OCI-LY1 (cell line): ENCODE data around the gene FRG2.
"Not testable (repeated sequence)": the region's sequence is repeated elsewhere in the genome, so short reads cannot be mapped to it uniquely, and the experiment has no call there.

Experiments used
- CTCF ChIP-seq: fragments of 200-600 bp; sonication (generic), shearing (Covaris generic); IDR thresholded peaks from 2 replicates; pipeline ENCODE4 v1.5.1; 2017; ENCODE audit warnings: mild to moderate bottlenecking, antibody characterized with exemption, low read length, moderate library complexity, mixed read lengths
- EZH2 ChIP-seq: fragments of 200-600 bp; sonication (generic), shearing (Covaris generic); IDR thresholded peaks from 2 replicates; pipeline ENCODE4 v1.8.0; 2017; ENCODE audit warnings: borderline replicate concordance, mixed run types, mild to moderate bottlenecking, antibody characterized with exemption, low read length, moderate library complexity, mixed read lengths

- TF ChIP-seq CTCF, EZH2: not testable (repeated sequence)
Measured at GRCh38 chr4:190049378-190050239, 22.6 kb upstream of the FRG2 start.
